Measurements from ENCODE around the gene MKRN2OS.

DNA sequence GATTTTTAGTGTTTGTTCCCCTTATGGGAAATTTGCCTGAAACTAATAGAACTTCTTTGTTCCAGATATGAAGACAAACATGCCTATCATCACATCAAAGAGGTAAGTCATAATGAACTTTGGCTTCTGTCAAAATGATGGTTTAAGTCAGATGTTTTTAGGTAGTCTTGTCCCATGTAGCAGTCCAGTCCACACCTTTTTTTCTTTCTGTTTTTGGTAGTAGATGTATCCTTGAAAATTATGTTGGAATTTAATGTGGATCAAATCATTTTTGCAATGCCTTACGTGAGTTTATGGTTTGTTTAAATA is 48.9 kb downstream of the MKRN2OS start:
- TF ChIP-seq, protein P1, sequence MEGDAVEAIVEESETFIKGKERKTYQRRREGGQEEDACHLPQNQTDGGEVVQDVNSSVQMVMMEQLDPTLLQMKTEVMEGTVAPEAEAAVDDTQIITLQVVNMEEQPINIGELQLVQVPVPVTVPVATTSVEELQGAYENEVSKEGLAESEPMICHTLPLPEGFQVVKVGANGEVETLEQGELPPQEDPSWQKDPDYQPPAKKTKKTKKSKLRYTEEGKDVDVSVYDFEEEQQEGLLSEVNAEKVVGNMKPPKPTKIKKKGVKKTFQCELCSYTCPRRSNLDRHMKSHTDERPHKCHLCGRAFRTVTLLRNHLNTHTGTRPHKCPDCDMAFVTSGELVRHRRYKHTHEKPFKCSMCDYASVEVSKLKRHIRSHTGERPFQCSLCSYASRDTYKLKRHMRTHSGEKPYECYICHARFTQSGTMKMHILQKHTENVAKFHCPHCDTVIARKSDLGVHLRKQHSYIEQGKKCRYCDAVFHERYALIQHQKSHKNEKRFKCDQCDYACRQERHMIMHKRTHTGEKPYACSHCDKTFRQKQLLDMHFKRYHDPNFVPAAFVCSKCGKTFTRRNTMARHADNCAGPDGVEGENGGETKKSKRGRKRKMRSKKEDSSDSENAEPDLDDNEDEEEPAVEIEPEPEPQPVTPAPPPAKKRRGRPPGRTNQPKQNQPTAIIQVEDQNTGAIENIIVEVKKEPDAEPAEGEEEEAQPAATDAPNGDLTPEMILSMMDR (IDR thresholded peaks at IDR 0.05): no peak
- TF ChIP-seq EP300 (IDR thresholded peaks at IDR 0.05): no peak
